GM23248 (cell line): ENCODE measurements around the gene DRG2.

Experiments used
- EZH2 ChIP-seq: fragments of 200-600 bp; sonication (generic); IDR thresholded peaks from 2 replicates; pipeline ENCODE4 v1.6.1; 2018; ENCODE audit warnings: antibody characterized with exemption, mild to moderate bottlenecking; ENCODE audit not compliant: insufficient read depth, poor library complexity, severe bottlenecking
- EZH2phosphoT487 ChIP-seq: fragments of 200-600 bp; sonication (generic); IDR thresholded peaks from 2 replicates; pipeline ENCODE4 v1.6.1; 2018; ENCODE audit warnings: antibody characterized with exemption, moderate library complexity, mild to moderate bottlenecking, low read depth; ENCODE audit not compliant: insufficient read depth

GRCh38 chr17:18140648-18141047, 52.9 kb downstream of the DRG2 start:
- no peak for TF ChIP-seq EZH2phosphoT487
- TF ChIP-seq EZH2 = no peak
